GM19452 (cell line): ENCODE measurements around the gene SUSD4.

Experiments used
- ATAC-seq: cut with Tn5 transposase; IDR thresholded peaks from one replicate; pipeline ENCODE4 v1.9.1; 2021; ENCODE audit not compliant: unreplicated experiment

SUSD4 gene

DNA sequence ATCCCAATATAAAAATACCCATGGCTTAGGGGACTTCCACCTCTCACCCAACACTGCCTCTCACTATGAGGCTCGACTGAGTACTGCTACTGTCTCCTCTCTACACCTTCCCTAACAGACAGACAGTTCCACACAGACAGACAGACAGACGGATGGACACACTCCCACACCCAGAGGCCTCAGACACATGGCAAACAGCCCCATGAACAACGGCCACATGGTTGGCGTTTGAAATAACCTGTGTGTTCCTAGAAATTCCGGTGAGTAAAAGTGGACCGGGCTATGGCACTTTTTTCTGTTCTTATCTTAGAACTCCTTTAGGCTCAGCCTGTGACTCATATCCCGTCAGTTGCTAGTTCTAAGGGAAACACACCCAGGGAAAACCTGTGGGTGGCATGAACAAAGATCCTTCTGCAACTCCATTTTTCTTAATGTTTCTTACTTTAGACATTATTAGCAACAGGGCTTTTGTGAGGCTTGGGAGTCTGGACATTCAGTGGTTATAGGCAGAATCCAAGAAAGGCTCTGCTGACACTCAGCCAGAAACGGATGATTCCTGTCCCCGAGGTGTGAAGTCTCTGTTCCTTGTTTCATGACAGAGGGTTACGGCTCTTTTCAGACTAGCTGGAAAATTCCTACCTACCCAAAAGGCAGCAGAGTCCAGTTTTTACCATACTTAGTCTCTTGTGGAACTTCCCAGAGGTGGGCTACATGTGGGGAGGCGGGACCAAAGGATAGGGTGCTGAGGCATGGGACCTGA is 130.4 kb downstream of the SUSD4 start:
- ATAC-seq, result no peak

DNA sequence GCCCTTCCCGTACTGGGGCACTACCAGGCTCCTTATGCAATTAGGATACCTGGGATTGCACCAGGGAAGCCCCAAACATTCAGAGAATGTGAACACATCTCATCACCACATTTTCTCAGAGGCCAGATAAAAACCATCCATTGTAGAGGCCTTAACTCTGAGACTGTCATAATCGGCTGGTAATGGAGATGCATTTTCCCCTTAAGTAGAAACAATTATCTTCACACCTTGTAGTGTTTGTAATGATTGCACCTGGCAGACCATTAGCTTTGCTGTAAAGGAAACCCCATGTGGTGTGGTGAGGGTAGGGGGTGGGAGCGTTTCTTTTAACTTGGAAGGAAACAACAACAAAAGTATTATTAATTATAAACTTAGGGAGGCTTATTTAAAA is 131.0 kb downstream of the SUSD4 start:
- ATAC-seq, result no peak

DNA sequence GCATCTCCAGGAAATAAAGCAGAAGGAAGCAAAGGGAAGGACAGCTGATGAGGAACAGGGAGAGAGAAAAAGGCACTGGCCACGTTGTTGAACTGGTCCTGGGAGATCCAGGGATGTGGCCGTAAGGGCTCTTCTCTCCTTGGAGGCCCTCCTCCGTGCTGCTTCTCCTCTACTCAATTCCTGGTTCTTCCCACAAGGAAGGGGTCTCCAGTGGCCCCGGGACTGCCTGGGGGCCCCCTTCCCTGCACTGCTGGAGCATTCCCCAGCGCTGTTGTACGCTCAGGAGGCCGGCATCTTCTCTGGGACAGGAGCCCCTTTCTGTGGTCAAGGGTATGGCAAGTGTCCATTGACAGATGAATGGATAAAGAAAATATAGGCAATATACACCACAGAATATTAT is 132.4 kb downstream of the SUSD4 start:
- no peak for ATAC-seq

DNA sequence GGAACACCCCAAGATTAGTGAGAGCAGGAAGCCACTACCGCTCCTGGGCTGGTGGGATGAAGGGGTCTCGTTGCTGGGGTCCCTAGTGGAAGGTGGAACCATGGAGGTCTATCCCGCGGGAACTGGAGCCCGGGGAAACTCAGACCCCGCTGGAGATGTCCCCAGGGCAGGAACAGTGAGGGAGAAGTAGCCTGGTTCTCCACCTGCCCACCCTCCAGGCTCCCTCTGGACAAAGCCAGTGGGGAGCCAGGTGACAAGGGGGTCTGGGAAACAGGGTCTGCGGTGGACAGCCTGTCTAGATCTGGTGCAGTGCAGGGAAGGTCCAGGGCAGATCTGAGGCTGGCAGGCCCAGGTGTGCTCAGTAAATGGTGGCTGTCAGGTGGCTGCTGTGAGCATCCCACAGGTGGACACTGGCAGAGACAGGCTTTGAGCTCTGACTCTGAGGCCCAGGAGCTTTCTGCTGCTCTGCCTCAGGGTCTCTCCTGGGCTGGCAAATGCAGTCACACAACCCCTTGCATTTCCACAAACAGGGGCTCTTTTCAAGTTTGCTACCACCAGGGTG is 132.9 kb downstream of the SUSD4 start:
- no peak for ATAC-seq

DNA sequence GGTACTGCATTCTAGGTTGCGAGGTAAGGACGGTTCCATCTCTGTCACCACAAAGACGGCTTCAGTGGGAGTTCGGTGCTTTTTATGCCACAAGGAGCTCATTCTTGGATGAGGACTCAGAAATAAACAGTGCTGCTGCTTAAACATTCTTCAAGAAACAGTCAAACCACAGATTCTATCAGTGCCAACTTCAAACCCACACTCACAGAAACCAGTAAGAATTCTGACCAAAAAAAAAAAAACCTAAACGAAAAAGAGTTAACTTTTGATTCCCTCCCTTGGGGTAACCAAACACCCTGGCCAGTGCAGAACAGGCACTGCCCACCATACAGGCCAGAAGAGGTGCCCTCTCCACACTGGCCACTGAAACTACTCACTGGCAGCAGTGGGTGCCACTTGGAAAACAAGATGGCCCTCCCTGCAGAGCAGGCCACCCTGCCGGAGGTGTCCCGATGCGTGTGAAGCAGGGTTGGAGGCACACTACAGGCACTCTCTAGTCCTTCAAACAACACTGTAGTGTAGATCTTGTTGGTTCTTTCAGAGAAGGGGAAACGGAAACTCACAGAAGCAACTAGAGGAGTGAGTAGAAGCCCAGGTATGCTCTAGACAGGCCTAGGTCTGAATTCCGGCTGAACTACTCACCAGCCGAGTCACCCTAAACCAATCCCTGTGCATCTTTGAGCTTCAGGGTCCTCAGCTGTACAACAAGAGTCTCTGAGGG is 133.7 kb downstream of the SUSD4 start:
- no peak for ATAC-seq

DNA sequence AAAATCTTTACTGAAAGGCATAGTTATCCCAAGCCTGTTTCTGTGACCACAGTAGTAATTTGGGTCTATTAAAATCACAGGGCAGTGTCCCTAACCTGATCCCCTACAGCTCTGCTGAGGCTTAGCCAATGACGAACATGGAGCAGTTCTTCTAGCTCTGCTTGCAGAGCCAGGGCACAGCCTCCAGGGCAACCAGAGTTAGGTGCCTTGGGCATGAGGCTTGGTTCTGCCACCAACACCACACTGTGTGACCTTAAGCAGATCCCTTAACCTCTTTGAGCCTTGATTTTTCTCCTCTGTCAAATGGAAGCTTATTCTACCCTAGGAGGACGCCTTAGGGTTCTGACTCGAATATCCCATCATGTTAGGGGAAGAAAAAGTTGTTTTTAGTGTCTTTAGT is 134.2 kb downstream of the SUSD4 start:
- no peak for ATAC-seq

DNA sequence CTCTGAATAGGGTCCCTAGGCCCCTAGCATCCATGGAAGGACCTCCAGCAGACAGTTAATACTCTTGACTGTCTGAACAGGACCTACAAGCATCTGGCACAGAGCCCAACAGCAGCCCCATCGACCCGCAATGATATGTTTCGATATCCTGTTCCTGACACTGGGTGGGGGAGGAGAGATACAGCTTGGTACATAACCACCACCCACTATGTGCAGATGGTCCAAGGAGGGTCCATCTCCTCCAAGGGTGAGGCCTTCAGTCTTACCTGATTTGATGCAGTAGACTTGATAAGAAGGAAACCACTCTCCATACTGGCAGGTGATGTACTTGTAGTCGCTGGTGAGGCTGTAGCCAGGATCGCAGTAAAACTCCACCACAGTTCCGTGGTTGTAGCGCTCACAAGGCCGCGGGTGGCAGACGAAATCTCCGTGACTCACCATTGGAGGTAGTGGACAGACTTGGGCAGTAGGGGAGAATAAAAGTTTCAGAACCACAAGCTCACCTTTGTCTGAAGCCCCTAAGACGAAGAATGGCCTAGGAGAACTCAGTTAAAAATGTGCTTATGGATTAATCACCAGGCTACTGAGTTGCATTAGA is 134.9 kb downstream of the SUSD4 start:
- ATAC-seq, result no peak

DNA sequence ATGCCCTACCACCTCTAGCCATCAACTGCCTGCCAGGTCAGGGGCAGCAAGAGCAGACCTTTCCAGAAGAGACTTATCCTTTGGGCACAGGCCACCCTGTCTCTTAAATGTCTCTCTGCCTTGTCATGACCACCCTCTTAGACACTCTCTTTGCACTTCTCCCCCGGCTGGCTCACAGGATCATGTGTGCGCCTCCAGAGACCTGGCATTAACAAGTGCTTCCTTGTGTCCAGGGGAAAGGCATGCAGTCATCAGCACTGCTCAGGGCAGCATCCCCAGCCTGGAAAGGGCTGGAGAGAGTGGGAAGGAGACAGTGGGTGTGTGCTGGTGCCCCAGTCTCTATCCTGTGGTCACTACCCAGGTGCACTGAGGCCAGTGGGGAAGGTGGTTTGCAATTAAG is 135.8 kb downstream of the SUSD4 start:
- ATAC-seq, result no peak

DNA sequence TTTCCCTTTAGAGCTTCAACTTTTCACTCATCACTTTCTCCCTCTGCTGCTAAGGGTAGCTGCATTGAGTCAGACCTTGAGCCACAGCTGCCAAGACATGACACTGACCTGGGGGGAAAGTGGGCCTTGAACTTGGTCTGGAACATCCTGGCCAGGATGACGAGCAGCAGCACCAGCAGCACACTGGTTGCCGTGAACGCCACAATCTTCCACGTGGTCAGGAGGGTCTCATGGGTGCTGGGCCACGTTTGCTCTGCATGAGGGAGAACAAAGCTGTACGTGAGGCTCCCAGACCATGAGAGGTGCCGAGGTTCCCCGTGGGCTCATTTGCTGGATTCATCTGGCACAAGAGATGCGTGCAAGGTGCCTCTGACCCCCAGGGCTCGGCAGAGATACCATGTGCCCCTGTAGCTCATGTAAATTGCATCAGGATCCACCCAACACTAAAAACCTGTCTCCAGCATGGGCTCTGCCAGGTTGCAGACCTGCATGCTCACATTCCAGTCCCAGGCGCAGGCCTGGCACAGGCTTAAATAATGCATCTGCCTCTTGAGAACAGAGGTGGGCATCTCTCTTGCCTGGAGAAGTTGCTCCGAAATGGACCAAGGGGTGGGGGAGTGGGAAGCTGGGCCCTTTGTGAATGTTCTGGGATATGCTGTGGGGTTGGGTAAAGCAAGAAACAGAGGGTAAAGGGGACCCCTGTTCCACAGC is 136.3 kb downstream of the SUSD4 start:
- ATAC-seq, result no peak

DNA sequence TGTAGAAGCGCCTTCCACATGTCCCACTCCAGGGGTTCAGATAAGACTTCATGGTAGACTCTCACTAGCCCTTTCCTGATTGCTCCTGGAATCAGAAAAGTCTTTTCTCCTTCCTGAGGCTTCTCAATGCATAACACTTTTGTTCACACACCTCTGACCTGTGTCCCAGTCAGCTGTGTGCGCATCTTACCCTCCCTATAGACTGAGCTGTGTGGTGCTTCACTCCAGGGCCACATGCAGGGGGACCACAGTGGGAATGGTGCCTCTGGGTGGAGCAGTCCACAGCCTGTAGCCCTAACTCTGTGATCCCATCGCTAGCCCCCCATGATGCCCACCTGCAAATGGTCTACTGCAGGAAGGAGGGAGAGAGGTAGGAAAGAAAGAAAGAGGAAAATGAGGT is 136.9 kb downstream of the SUSD4 start:
- no peak for ATAC-seq

DNA sequence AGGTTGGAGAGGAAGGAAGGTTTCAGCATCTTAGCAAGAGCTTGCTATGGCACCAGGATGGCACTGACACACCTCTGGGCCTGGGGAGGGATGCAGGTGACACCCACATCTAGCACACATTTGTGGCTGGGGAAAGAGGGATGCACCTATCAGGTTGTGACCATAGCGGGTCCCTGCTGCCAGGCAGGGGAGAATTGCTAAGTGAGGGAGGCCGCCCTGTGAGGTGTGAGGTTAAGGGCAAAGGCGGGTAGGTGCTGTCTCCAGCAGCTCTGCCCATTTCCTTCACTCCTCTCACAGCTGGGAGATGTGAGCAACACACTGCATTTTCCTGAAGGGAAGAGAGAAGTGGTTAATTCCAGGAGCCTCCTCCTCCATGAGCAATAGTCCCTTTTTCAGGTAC is 137.7 kb downstream of the SUSD4 start:
- ATAC-seq, result no peak

DNA sequence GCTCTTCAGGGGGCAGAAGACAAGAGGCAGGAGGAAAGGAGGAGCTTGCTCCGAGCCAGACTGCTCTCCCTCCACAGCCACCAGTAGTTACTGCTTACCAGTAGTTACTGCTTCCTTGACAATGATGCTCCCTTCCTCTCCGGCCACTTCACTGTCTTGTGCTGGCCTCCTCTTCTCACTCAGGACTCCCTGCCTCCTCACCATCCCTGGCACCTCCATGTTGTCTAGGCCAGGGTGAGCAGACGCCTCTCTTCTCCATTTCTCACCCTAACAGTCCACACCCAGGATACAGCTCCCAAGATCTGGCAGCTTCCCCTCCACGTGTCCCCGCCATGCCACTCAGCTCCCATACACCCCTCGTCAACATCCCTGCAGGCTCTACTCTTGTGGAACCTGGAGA is 138.5 kb downstream of the SUSD4 start:
- no peak for ATAC-seq

DNA sequence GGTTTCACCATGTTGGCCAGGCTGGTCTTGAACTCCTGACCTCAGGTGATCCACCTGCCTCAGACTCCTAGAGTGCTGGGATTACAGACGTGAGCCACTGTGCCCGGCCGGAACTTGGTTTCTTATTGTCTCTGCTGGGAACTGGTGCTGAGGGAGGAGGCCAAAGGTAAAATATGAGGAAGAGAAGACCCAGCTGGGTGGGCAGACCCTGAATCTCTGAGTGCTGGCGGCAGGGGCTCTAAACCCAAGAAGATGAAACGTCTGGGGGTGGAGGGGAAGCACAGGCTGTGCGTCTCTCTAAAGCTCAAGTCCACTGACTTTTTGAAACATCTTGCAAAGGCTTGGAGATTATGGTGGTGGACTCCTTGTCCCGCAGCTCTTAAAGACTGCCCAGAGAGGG is 138.9 kb downstream of the SUSD4 start:
- no peak for ATAC-seq

DNA sequence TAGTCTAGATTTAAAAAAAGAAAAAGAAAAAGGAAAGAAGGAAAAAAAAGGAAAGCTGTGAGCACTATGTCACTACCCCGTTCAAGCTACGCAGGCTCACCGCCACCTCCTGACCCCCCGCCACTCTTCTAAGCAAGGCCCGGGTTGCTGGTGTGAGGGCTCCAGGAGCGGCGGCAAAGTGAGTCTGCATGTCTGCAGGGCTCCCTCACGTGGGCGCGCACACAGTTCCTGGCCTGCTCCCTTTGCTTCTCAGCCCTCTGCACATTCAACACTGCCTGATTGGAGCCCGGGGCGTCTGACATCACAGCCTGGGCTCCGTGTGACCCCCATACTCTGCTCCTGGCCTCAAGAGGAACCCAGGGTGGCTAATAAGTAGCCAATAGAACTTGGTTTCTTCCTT is 139.5 kb downstream of the SUSD4 start:
- ATAC-seq, result no peak

DNA sequence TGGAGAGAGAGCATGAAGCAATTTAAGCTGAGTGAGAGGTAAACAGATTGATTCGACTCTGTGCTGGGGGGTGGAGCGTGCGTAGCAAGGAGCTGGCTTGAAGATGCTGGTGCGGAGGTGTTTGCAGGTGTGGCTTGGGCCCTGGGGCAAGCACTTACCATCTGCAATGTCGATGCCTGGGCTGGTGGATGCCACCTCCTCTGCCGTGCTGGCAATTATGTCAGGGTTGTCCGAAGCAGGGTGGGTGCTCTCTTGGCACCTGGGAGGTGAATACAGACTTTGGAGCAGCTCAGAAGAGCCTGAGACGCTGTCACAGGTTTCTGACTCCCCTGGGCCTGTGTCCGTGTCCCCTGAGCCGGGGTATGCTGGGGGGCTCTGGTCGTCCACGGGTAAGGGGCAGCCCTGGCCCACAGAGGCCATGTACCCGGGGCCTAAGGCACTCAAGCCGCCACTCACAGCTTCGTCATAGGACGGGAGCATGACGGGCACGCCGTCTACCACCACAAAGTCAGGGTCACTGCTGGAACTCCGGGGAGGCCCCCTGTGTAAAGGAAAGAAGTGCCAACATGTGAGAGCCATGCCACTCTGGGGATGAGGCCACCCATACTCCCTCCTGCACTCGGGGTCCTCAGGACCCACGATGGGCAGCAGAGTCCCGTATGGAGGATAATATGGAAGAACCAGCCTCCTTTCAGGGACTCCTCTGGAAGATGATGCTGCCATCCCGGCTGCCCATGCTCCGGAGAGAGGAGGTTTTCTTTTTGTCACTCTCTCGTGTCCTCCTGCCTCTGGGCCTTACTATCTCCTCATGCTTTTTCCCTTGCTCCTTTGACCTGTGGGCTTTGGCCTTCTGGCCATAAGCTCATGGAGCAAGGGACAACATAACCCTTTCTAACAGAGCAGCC is 140.6 kb downstream of the SUSD4 start:
- ATAC-seq, result no peak

DNA sequence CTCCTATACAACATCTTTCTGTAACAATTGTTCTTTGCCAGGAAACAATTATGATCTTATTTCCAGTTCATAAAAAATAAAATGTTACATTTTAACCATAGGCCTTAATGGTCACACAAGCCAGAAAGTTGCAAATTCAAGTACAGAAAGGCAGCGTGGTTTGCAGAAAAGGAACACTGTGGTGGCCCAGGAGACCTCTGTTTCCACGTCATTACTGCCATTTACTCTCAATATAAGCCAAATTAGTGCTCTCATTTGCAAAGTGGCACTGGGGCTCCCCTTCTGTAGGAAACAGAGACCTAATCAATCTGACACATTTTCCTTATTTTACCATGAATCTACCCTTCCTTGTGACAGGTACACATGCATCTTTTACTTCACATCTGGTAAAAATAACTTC is 141.6 kb downstream of the SUSD4 start:
- ATAC-seq, result no peak

DNA sequence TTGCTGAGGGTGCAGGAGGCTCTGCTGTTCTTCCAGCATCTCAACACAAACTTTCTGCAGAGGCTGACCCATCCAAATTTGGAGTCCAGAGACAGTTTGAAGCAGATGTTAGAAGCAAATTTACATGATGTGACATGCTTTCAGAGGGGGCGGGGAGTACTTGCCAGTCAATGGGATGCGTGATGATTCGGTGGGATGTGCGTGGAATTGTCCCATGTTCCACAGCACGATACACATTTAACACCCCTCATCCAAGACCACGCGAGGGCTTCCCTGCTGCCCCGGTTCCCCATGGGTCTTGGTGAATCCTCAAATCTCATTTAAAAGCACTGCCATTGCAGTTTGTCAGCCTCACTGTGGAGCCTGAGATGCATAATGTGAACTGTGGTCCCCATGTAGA is 142.3 kb downstream of the SUSD4 start:
- no peak for ATAC-seq

DNA sequence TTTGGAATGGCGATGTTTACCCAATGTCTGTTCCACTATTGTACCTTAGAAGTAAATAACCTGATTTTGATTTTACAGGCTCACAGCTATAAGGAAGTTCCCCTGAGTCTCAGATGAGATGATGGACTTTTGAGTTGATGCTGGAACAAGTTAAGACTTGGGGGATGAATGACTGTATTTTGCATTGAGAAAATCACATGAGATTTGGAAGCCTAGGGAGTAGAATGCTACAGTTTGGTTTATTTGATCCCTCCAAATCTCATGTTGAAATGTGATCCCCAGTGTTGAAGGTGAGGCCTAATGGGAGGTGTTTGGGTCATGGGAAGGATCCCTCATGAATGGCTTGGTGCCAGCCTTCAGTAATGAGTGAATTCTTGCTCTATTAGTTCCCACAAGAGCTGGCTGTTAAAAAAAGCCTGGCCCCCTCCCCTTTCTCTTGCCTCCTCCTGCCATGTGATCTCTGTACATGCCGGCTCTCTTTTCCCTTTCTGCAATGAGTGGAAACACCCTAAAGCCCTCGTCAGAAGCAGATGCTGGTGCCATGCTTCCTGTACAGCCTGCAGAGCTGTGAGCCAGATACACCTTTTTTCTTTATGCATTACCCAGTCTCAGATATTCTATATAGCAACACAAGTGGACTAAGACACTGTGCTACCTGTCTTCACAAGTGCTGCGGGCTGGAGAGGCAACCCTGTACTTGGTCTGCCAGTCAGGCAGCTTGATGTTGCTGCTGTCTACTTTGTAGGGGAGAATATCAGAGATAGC is 143.9 kb downstream of the SUSD4 start:
- no peak for ATAC-seq

DNA sequence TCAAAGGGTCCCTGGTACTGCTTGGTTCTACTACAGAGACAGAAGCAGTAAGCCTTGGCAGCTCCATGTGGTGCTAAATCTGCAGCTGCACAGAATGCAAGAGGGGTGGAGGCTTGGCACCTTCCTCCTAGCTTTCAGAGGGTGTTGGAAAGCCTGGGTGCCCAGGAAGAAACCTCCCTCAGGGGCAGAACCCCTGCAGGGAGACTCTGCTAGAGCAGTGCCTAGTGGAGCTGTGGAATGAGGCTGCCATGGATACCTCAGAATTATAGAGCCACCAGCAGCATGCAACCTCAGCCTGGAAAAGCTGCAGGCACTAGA is 144.7 kb downstream of the SUSD4 start:
- no peak for ATAC-seq

DNA sequence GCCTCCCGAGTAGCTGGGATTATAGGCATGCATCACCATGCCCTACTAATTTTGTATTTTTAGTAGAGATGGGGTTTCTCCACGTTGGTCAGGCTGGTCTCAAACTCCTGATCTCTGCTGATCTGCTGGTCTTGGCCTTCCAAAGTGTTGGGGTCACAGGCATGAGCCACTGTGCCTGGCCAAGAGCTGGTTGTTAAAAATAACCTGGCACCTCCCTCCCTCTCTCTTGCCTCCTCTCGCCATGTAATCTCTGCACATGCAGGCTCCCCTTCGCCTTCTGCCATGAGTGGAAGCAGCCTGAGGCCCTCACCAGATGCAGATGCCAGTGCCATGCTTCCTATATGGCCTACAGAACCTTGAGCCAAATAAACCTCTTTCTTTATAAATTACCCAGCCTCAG is 146.2 kb downstream of the SUSD4 start:
- no peak for ATAC-seq
